Activated CD4-positive, alpha-beta T cell treated with anti-CD3 and anti-CD28 coated beads, Interleukin-10, Interleukin-2, amounts not matched to agents 100 ng/mL and 50 ng/mL, durations not matched to agents 16 hours and 8 hours (primary cell): ENCODE measurements around the gene MT4.
A peak's percentile ranks its signal among the peaks of the same experiment; 100 is the strongest.
"Not testable (repeated sequence)": the region's sequence is repeated elsewhere in the genome, so short reads cannot be mapped to it uniquely, and the experiment has no call there.

ENCODE experiments used
- DNase-seq: peaks from one replicate; pipeline ENCODE4 v3.0.0-alpha.2; 2020

MT4 gene

GRCh38 chr16:56559109-56559508, 5.8 kb upstream of the MT4 start:
- no peak for DNase-seq

DNA sequence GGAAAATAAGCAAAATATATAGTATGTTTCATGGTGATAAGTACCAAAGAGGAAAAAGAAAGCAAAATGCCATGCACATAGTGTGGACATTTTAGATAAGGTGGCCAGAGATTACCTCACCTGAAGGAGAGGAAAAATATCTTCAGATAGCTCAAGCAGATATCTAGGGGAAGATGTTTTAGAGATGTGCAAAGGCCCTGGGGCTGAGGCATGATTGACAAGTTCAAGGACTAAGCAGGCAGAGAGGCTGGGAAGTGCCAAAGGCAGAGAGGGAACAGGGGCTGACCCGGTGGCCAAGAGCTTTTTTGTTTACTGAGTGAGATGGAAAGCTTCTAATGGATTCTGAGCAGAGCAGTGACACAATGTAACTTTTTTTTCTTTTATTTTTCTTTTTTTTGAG, 4.4 kb upstream of the MT4 start:
- no peak for DNase-seq

DNA sequence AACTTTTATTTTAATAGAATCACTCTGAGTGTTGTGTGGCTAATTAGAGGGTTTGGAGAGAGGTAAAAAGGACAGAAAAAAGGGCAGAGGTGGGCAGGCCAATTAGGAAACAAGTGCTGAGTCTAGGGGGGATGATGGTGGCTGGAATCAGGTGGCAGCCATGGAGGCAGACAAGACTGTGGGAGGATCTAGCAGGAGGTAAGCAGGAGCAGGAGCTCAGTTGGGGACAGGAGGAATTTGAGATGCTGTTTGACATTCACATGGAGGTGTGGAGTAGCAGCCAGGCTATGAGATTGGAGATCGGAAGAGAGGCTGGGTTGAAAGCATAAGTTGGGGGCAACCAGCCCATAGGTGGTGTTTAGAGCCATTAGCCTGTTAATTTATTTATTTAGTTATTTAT, 3.7 kb upstream of the MT4 start:
- no peak for DNase-seq

GRCh38 chr16:56569971-56570370, 5.1 kb downstream of the MT4 start:
- no peak for DNase-seq

- no peak for DNase-seq
Observed at GRCh38 chr16:56571525-56571924, 6.7 kb downstream of the MT4 start.

- DNase-seq: no peak
Observed at GRCh38 chr16:56574625-56575024, 9.8 kb downstream of the MT4 start.

GRCh38 chr16:56576585-56577299, 11.9 kb downstream of the MT4 start:
- peak; percentile 91 for DNase-seq

- DNase-seq: no peak
Observed at GRCh38 chr16:56577300-56577625, 12.4 kb downstream of the MT4 start.

- no peak for DNase-seq
Observed at GRCh38 chr16:56580391-56581048, 15.6 kb downstream of the MT4 start.

- DNase-seq: not testable (repeated sequence)
Observed at GRCh38 chr16:56582911-56583310, 18.0 kb downstream of the MT4 start.

DNA sequence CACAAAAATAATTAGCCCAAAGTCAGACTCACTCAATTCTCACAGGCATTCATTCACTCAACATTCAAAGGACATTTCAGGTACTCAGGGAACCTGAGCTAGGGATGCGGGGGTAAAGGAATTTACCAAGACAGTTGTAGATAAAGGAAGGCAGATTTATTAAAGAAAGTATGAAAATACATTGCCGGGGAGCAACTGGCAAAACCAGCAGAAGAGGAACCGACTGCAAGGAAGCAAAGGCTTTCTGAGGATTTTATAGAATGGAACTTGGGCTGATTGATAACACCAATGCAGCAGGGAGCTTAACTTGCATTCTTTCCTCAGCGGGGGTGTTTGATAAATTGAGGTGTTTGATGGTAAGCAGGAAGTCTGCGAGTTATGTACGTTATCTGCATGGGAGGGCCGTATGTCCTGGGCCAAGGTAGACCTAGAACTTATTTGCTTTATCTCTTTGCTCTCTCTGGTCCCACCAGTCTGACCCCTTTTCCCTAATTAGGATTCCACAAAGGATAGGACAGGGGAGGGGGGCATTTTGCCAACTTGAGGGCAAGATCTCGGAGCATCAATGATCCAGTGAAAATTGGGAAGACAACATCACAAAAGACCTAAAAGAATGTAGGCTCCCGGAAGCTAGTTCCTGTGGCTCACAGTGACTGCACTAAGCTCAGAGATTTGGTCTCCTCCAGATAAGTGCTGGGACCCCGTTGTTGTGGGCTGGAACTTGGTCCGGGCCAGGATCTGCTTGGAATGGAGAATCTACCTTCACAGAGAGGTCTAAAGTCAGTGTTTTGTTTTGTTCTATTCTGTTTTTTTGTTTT, 18.7 kb downstream of the MT4 start:
- no peak for DNase-seq

DNA sequence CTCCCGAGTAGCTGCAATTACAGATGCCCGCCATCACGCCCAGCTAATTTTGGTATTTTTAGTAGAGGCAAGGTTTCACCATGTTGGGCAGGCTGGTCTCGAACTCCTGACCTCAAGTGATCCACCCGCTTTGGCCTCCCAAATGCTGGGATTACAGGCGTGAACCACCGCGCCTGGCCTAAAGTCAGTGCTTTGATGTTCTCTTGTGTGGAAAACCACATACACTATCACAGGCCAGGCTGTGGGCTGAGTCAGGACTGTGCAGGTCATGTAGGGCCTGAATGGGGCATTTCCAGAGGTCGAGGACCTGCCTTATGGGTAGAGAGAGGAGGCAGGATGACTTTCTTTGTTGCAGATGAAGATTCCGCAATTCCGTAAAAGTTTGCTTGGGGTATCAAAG, 19.4 kb downstream of the MT4 start:
- no peak for DNase-seq

DNA sequence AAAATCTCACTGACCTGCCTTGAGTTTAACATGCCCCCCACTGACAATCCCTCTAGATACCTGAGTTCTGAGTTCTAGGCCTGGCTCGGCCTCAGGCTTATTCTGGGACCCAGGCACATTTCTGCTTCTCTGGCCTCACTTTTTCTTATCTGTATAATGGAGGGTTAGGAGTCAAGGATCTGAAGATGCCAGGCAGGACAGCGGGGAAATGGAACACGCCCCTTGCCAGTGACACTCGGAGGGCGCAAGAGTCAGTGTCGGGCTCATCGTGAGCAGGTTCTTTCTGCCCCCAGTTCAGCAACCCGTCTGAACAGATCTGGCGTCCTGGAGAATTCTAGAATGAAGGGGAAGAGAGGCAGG, 23.9 kb downstream of the MT4 start:
- DNase-seq: no peak

DNA sequence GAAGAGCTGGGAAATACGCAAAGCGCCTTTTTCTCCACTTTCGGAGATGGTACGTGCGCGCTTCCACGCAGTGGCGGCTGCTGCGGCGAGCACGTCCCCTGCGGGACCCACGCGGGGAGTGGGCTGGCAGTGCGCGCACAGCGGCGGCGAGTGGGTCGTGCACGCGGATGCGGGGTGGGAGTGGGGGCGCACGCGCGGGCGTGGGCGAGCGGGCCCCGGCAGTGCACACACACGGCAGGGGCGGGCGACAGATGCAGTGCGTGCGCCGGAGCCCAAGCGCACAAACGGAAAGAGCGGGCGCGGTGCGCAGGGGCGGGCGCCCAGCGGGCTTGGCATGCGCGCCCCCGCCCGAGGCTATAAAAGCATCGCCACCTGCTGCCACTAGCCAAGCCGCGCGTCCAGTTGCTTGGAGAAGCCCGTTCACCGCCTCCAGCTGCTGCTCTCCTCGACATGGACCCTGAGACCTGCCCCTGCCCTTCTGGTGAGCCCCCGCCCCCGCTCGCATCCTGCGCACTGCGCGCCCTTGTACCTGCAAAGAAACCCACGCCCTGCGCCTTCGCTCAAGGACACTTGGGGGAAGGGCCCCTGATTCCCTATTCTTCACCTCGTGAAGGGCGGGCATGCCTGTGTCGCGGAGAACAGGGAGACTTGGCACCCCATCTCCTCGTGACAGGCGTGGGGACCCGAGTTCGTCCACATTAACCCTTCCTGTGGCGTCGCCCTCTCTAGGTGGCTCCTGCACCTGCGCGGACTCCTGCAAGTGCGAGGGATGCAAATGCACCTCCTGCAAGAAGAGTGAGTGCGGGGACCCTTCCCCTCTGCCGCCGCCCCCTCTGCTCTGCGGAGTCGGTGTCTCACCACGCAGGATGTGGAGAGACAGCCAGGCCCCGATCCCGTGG, 24.5 kb downstream of the MT4 start, which contains the start of gene MT3:
TSS of gene MT3 (plus strand) at position 388 of the 899 bp plus-strand sequence. CDS start at position 451, 63 bp downstream.
- DNase-seq: no peak

DNA sequence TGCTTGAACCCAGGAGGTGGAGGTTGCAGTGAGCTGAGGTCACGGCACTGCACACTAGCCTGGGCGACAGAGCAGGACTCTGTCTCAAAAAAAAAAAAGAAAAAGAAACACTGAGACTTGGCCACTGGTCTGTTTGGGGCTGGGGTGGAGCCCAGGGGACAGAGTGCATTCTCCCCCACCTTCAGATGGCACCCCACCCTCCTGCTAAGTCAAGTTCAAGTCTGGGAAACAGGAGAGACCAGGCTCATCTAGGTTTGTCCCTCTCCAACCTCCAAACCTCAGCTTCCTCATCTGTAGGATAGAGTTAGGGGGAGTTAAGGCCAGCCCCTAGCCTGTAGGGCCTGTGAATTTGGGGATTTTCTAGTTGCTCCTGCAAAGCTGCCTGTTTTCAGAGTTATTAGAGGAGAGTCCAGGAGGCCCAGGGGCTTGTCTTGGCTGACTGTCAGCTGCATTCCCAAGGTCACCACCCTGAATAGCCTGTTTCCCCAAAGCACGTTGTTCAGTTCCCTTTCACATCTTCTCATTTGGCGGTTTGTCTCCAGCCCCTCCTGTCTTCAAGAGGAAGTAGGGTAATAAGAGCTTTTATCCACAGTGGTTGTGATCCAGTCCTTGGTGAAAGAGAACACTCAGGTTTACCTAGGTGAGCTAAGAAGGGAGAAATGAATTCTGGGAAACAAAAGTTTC, 26.6 kb downstream of the MT4 start:
- DNase-seq: no peak

GRCh38 chr16:56593573-56594291, 28.9 kb downstream of the MT4 start:
- no peak for DNase-seq

DNA sequence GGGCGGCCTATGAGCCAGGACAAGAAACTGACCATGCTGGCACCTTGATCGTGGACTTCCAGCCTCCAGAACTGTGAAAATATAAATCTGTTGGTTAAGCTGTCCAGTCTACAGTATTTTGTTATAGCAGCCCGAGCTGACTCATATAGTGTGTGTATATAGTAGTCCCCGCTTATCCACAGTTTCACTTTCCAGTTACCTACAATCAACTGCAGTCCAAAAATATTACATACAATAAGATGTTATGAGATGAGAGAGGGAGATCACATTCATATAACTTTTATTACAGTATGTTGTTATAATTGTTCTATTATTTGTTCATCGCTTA, 29.4 kb downstream of the MT4 start:
- DNase-seq: no peak

- peak; percentile 53 for DNase-seq
Observed at GRCh38 chr16:56600398-56600999, 35.6 kb downstream of the MT4 start.

- no peak for DNase-seq
Observed at GRCh38 chr16:56601325-56601724, 36.5 kb downstream of the MT4 start.

DNA sequence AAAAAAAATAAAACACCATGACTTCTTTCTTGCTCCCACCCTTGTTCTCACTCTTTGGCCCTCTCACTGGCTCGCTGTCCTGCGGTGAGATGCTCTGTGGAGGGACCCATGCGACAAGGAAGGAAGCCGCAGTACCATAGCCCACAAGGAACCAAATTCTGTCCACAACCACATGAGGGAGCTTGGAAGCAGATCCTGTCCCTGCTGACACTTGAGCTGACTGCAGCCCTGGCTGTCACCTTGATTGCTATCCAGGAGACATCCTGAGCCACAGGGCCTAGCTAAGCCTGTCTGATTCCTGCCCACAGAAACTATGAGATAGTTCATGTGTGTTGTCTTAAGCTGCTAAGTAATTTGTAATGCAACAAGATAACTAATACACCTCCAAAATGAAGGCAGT, 38.7 kb downstream of the MT4 start:
- no peak for DNase-seq

GRCh38 chr16:56604966-56605365, 40.1 kb downstream of the MT4 start:
- no peak for DNase-seq
